Measurements from ENCODE around the gene LLGL2.

Gene LLGL2

GRCh38 chr17:75622771-75623273 lies 97.3 kb downstream of the LLGL2 start:
- H3K9me3 Mint-ChIP-seq, result no peaks in the 10 kb centered on the region
- no peaks in the 10 kb centered on the region for H3K27me3 Mint-ChIP-seq
- no peak overlapping the region for H3K4me3 Mint-ChIP-seq
- H3K4me1 Mint-ChIP-seq (ENCODE audit: low read depth), result no peaks in the 10 kb centered on the region
- no peak overlapping the region for H3K27ac Mint-ChIP-seq
- intact Hi-C loops (cut with micrococcal nuclease), result no loop called here
- peaks cover 98% of the 10 kb centered on the region for H3K36me3 Mint-ChIP-seq (ENCODE audit: low read depth)

GRCh38 chr17:75623386-75623785 lies 97.9 kb downstream of the LLGL2 start:
- Mint-ChIP-seq H3K9me3 (no peaks in the 10 kb centered on the region), H3K27ac (no peak overlapping the region), H3K27me3 (no peaks in the 10 kb centered on the region), H3K4me3 (no peak overlapping the region), H3K4me1 (ENCODE audit: low read depth) (no peaks in the 10 kb centered on the region), H3K36me3 (ENCODE audit: low read depth) (peaks cover 98% of the 10 kb centered on the region)
- intact Hi-C loops (cut with micrococcal nuclease), result no loop called here

GRCh38 chr17:75624021-75624420 lies 98.5 kb downstream of the LLGL2 start:
- no peaks in the 10 kb centered on the region for H3K27me3 Mint-ChIP-seq
- no peaks in the 10 kb centered on the region for H3K9me3 Mint-ChIP-seq
- intact Hi-C loops (cut with micrococcal nuclease), result no loop called here
- H3K27ac Mint-ChIP-seq, result no peak overlapping the region
- no peaks in the 10 kb centered on the region for H3K4me1 Mint-ChIP-seq (ENCODE audit: low read depth)
- no peak overlapping the region for H3K4me3 Mint-ChIP-seq
- H3K36me3 Mint-ChIP-seq (ENCODE audit: low read depth), result peaks cover 98% of the 10 kb centered on the region

Measured in dendritic cell treated with granulocyte-macrophage colony-stimulating factor and Interleukin-4, amounts not matched to agents 40 ng/mL and 50 ng/mL, for 4 days (primary cell).